A673 (cell line): ENCODE results near the gene WT1. TPM values are rescaled to one million over a fixed set of nuclear protein-coding genes. Genes with fewer than 3 reads are reported as not detected.

Experiments used
- BruUV-seq: library from RNA; stranded (reverse); fragments of 400-500 nt; replicated peaks from 2 replicates; lab custom pipeline; 2021; lab: Mats Ljungman, UMichigan
- CTCF ChIA-PET: fragments of 300-600 bp; sonication (Branson Sonifier 250); formaldehyde crosslinking; loops from one replicate; lab custom pipeline; 2022; ENCODE audit warnings: antibody characterized with exemption; lab: Charles Lee
- POLR2A ChIA-PET: fragments of 300-600 bp; sonication (Branson Sonifier 250); formaldehyde crosslinking; loops from one replicate; lab custom pipeline; 2022; ENCODE audit warnings: antibody characterized with exemption; ENCODE audit not compliant: low non-redundant PET; lab: Charles Lee
- DNase-seq: peaks from one replicate; pipeline ENCODE4 v3.0.0-alpha.2; 2015; ENCODE audit warnings: low spot score
- H3K27ac ChIP-seq: fragments of 200-600 bp; sonication (generic); 2 replicates; pipeline ENCODE4 v1.5.1; 2016; ENCODE audit warnings: mixed run types, low read depth, mild to moderate bottlenecking, mixed read lengths, antibody characterized with exemption, low read length; ENCODE audit not compliant: poor library complexity, severe bottlenecking
- H3K27me3 ChIP-seq: fragments of 200-600 bp; sonication (generic); replicated peaks from 2 replicates; pipeline ENCODE4 v1.6.1; 2017; ENCODE audit warnings: mixed run types, low read depth, mild to moderate bottlenecking, mixed read lengths, antibody characterized with exemption, low read length; ENCODE audit not compliant: insufficient read depth, poor library complexity
- H3K36me3 ChIP-seq: fragments of 200-600 bp; sonication (generic); 2 replicates; pipeline ENCODE4 v1.6.1; 2016; ENCODE audit warnings: mixed run types, mild to moderate bottlenecking, mixed read lengths, antibody characterized with exemption, low read length; ENCODE audit not compliant: insufficient read depth, poor library complexity, severe bottlenecking
- H3K4me1 ChIP-seq: fragments of 200-600 bp; sonication (generic); 2 replicates; pipeline ENCODE4 v1.6.1; 2017; ENCODE audit warnings: mixed run types, mild to moderate bottlenecking, mixed read lengths, antibody characterized with exemption, low read length; ENCODE audit not compliant: insufficient read depth, poor library complexity, severe bottlenecking
- H3K4me3 ChIP-seq: fragments of 200-600 bp; sonication (generic); 2 replicates; pipeline ENCODE4 v1.5.1; 2016; ENCODE audit warnings: low read depth, mixed run types, mild to moderate bottlenecking, mixed read lengths, low read length; ENCODE audit not compliant: poor library complexity, severe bottlenecking
- H3K9me3 ChIP-seq: fragments of 200-600 bp; sonication (generic); 2 replicates; pipeline ENCODE4 v1.6.1; 2016; ENCODE audit warnings: mixed run types, low read depth, mild to moderate bottlenecking, mixed read lengths, antibody characterized with exemption, low read length; ENCODE audit not compliant: poor library complexity, severe bottlenecking
- CTCF ChIP-seq: fragments of 300-800, 200-600 bp; sonication (generic); conservative IDR thresholded peaks from 2 replicates; pipeline ENCODE4 v1.5.1; 2017; ENCODE audit warnings: low read depth, mild to moderate bottlenecking, antibody characterized with exemption, low read length, moderate library complexity, mixed read lengths
- EZH2 ChIP-seq: fragments of 200-600 bp; sonication (generic); IDR thresholded peaks from 2 replicates; pipeline ENCODE4 v1.6.1; 2017; ENCODE audit warnings: borderline replicate concordance, low read depth, mild to moderate bottlenecking, mixed read lengths, antibody characterized with exemption, low read length; ENCODE audit not compliant: poor library complexity, severe bottlenecking
- intact Hi-C: fragments of 100-400 bp; cut with micrococcal nuclease; formaldehyde crosslinking; loops from one replicate; pipeline ENCODE4 v1.10.0; 2022; ENCODE audit not compliant: unreplicated experiment
- total RNA-seq: library from RNA; stranded (reverse); gene quantifications from 2 replicates; pipeline ENCODE4 v1.2.3, GENCODE V29; 2021

WT1 gene
- total RNA-seq, 1 experiment from 2014 or later, result 10.4 TPM

GRCh38 chr11:32400196-32400595 lies 35.1 kb downstream of the WT1 start:
- Histone ChIP-seq H3K36me3 (no peaks in the 10 kb centered on the region), H3K27me3 (no peaks in the 10 kb centered on the region), H3K4me3 (no peak overlapping the region), H3K9me3 (no peaks in the 10 kb centered on the region), H3K27ac (no peak overlapping the region), H3K4me1 (peaks cover 13% of the 10 kb centered on the region)
- intact Hi-C loops, result no loop called here
- BruUV-seq, result no TSS peak
- DNase-seq, result no peak
- TF ChIP-seq EZH2, result no peak
- no peak for TF ChIP-seq CTCF
- ChIA-PET CTCF (no interaction called here), POLR2A (no interaction called here)

GRCh38 chr11:32396991-32397390 lies 38.3 kb downstream of the WT1 start:
- no peaks in the 10 kb centered on the region for H3K36me3 ChIP-seq
- ChIA-PET POLR2A (no interaction called here), CTCF (no interaction called here)
- no peak for TF ChIP-seq EZH2
- TF ChIP-seq CTCF, result no peak
- H3K27me3 ChIP-seq, result no peaks in the 10 kb centered on the region
- intact Hi-C loops, result no loop called here
- no peaks in the 10 kb centered on the region for H3K9me3 ChIP-seq
- no peak for DNase-seq
- H3K4me1 ChIP-seq, result peaks cover 31% of the 10 kb centered on the region
- no TSS peak for BruUV-seq
- H3K4me3 ChIP-seq, result no peak overlapping the region
- H3K27ac ChIP-seq, result no peak overlapping the region

- no TSS peak for BruUV-seq
- no peak for DNase-seq
- Histone ChIP-seq H3K27me3 (no peaks in the 10 kb centered on the region), H3K36me3 (no peaks in the 10 kb centered on the region), H3K4me1 (peaks cover 37% of the 10 kb centered on the region), H3K27ac (no peak overlapping the region), H3K4me3 (no peak overlapping the region), H3K9me3 (no peaks in the 10 kb centered on the region)
- ChIA-PET CTCF (no interaction called here), POLR2A (no interaction called here)
- TF ChIP-seq EZH2, result no peak
- TF ChIP-seq CTCF, result no peak
- intact Hi-C loops, result no loop called here
These were observed 39.0 kb downstream of the WT1 start for GRCh38 chr11:32396331-32396730.
